IPS-18c (cell line): ENCODE data around the gene PRPF6.
"Not testable (repeated sequence)": the region's sequence is repeated elsewhere in the genome, so short reads cannot be mapped to it uniquely, and the experiment has no call there.

Experiments
- H3K4me3 ChIP-seq: 2 replicates; pipeline ENCODE4 v1.7.0; 2013; ENCODE audit warnings: low read depth, mild to moderate bottlenecking, low read length, moderate library complexity; ENCODE audit not compliant: insufficient read depth
- H3K9me3 ChIP-seq: one replicate; pipeline ENCODE4 v1.6.1; 2013; ENCODE audit warnings: mild to moderate bottlenecking, low read length, moderate library complexity; ENCODE audit not compliant: control insufficient read depth, insufficient read depth

Gene PRPF6

GRCh38 chr20:63979229-63979556 is 1.7 kb upstream of the PRPF6 start:
- H3K4me3 ChIP-seq, result peak overlapping the region; percentile 84
- H3K9me3 ChIP-seq, result no peaks in the 10 kb centered on the region

GRCh38 chr20:63979557-63980316 is 1.2 kb upstream of the PRPF6 start, which contains the start of gene SAMD10:
SAMD10 (minus strand) TSS chr20:63979642; CDS start chr20:63979467, 175 bp downstream.
- peak within 1 kb of the TSS; percentile 84 for H3K4me3 ChIP-seq

GRCh38 chr20:63980317-63980805 is 571 bp upstream of the PRPF6 start:
- no peaks in the 10 kb centered on the region for H3K9me3 ChIP-seq
- peak overlapping the region; percentile 84 for H3K4me3 ChIP-seq

More at GRCh38 chr20:63979557-63980316, 1.2 kb upstream of the PRPF6 start, which contains the start of gene SAMD10:
- no peaks in the 10 kb centered on the region for H3K9me3 ChIP-seq

DNA sequence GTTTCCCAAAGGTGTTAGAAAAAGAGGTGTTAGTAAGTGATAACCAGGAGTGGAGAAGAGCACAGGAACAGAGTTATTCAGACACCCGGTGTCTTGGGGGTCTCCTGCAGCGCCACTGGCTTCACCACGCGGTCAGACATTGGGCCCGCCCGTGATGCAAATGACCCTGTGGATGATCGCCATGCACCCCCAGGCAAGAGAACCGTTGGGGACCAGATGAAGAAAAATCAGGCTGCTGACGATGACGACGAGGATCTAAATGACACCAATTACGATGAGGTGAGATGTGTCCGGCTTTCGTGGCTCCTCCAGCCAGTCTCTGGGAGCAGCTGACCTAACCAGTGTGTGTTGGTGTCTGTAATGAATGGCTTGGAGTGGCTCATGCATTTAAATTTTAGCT is 2.0 kb downstream of the PRPF6 start:
- H3K9me3 ChIP-seq, result no peaks in the 10 kb centered on the region
- H3K4me3 ChIP-seq, result no peak overlapping the region

GRCh38 chr20:64000906-64001305 is 20.0 kb downstream of the PRPF6 start:
- no peak overlapping the region for H3K4me3 ChIP-seq
- no peaks in the 10 kb centered on the region for H3K9me3 ChIP-seq

- no peaks in the 10 kb centered on the region for H3K9me3 ChIP-seq
- H3K4me3 ChIP-seq, result no peak overlapping the region
These were observed 20.7 kb downstream of the PRPF6 start for GRCh38 chr20:64001607-64002011.

DNA sequence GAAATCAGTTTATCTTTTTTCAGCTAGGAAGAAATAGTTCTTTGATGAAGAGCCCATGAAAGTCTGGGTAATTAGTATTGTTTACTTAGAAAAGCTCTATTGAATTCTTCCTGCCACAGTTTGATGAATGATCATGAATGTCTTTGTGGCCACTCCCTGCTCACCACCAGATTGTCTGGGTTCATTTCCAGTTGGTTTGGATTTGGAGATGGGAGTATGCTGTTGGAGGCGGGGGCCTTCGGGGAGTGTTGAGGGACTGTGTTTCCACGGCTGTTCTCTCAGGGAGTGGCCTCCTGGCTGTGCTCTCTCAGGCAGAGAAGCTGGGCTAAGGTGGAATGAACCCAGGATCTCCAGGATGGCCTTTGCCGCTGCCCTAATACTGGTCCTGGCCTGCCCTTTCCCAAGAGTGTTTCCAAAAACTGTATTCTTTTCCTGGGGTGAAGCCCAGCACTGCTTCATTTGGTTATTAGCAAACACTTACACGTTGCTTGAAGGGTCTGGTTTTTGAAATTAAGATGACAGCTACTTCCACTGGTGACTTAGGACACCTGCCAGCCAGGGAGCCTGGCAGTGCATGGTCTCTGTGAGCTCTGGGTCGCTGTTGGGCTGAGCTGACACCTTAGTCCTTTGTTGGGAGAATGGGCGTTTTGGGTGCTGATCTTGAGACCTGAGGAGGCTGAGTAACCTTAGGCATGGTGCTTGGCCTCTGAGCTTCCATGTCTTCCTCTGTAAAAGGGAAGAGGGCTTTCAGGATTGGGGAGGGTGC is 23.2 kb downstream of the PRPF6 start:
- Histone ChIP-seq H3K9me3 (no peaks in the 10 kb centered on the region), H3K4me3 (no peak overlapping the region)

DNA sequence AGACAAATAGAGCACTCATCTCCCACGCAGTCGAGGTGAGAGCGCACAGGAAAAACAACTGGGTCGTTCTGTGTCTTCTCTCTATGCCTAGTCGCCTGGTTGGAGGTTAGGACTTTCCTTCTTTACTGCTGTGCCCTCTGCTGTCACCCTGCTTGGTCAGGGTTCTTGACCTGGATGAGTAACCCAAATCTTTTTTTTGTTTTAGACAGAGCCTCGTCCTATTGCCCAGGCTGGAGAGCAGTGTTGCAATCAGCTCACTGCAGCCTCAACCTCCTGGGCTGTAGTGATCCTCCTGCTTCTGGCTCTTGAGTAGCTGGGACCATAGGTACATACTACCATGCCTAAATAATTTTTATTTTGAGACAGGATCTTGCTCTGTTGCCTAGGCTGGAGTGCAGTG is 24.5 kb downstream of the PRPF6 start:
- Histone ChIP-seq H3K9me3 (no peaks in the 10 kb centered on the region), H3K4me3 (no peak overlapping the region)

GRCh38 chr20:64006490-64006889 is 25.6 kb downstream of the PRPF6 start:
- H3K4me3 ChIP-seq, result no peak overlapping the region
- no peaks in the 10 kb centered on the region for H3K9me3 ChIP-seq

DNA sequence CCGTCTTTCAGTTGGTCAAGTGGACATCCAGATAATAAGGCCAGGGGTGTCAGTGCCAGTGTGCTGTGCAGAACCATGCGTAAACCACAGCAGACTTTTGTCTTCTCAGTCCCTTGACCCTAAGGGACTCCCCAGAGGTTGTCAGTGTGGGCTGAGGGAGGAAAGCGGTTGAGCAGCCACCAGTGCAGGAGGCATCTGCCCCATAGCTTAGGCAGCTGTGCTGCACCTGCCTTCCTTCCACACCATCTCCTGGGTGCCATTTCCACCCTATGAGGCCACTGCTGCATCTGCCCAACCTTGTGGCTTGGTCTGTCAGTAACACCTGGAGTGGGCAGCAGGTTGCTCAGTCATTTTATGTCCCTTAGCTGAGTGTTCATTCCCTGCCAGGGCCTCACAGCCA is 26.0 kb downstream of the PRPF6 start:
- no peak overlapping the region for H3K4me3 ChIP-seq
- H3K9me3 ChIP-seq, result no peaks in the 10 kb centered on the region

GRCh38 chr20:64009811-64010387 is 29.0 kb downstream of the PRPF6 start:
- H3K9me3 ChIP-seq, result no peaks in the 10 kb centered on the region

DNA sequence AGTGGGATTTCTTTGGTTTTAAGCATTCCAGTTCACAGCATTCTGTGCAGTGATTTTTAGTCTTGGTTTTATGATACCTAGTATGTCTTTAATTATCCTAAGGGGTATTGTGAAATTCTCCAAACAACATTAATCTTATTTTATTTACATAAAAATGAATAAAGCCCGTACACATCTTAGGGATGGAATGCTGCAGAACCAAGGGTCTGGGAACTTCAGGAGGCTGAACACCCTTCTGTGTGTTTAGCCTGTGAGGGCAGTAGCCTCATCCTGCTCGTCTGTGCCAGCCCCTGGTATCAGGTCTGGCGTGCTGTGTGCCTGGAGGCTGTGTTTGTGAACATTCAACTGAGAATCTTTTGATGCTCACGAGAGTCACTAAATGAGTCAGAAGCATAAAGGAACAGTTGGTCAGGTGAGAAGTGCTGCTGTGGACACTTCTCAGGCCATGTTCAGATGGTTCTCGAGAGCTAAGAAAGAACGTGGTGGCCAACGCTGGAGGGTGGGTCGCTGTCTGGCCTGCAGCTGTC is 29.8 kb downstream of the PRPF6 start:
- Histone ChIP-seq H3K9me3 (no peaks in the 10 kb centered on the region), H3K4me3 (no peak overlapping the region)

More at GRCh38 chr20:64009811-64010387, 29.0 kb downstream of the PRPF6 start:
- no peak overlapping the region for H3K4me3 ChIP-seq

DNA sequence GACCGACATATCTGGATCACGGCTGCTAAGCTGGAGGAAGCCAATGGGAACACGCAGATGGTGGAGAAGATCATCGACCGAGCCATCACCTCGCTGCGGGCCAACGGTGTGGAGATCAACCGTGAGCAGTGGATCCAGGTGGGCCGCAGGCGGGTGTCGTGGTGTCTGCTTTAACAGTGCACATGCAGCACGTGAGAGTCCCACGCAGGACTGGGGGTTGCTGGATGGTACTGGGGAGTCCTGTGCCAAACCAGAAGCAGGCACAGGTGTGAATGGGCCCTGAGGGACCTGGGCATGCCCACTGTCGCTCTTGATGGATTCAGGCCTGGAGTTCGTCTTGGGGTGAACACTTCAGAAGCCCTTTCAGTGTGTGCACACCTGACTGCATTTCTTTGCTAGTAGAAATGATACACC is 30.4 kb downstream of the PRPF6 start:
- H3K9me3 ChIP-seq, result no peaks in the 10 kb centered on the region
- H3K4me3 ChIP-seq, result no peak overlapping the region

- H3K4me3 ChIP-seq, H3K9me3 ChIP-seq: not testable (repeated sequence)
These were observed 31.6 kb downstream of the PRPF6 start for GRCh38 chr20:64012385-64013154.

DNA sequence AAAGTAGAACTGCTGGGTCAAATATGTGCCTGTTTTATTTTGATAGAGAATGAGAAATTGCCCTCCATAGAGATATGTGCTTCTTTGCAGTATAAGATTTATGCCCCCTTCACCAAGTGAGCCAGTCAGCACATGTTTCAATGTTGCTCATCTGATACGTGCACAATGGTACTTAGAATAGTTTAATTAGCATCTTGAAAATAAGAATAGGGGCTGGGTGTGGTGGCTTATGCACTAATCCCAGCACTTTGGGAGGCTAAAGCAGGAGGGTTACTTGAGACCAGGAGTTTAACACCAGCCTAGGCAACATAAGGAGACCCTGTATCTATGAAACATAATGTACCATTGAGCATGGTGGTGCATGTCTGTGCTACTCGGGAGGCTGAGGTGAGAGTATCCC is 34.7 kb downstream of the PRPF6 start:
- Histone ChIP-seq H3K9me3 (no peaks in the 10 kb centered on the region), H3K4me3 (no peak overlapping the region)

DNA sequence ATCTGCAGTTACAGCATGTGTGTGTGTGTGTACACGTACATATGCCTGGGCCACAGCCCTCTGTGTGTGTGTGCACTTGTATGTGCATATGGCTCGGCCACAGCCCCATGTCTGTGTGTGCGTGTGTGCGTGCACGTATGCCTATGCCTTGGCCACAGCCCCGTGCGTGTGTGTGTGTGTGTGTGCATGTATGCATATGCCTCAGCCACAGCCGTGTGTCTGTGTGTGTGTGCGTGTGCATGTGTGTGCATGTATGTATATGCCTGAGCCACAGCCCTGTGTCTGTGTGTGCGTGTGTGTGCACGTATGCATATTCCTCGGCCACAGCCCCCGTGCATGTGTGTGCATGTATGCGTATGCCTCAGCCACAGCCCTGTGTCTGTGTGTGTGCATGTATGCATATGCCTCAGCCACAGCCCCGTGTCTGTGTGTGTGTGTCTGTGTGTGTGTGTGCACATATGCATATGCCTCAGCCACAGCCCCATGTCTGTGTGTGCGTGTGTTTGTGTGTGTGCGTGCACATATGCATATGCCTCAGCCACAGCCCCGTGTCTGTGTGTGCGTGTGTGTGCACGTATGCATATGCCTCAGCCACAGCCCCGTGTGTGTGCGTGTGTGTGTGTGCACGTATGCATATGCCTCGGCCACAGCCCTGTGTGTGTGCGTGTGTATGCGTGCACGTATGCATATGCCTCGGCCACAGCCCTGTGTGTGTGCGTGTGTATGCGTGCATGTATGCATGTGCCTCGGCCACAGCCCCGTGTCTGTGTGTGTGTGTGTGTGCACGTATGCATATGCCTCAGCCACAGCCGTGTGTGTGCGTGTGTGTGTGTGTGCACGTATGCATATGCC is 40.4 kb downstream of the PRPF6 start:
- no peaks in the 10 kb centered on the region for H3K9me3 ChIP-seq
- H3K4me3 ChIP-seq, result no peak overlapping the region
